ENCODE results near the gene CMTM8. TPM values are rescaled to one million over a fixed set of nuclear protein-coding genes. Genes with fewer than 3 reads are reported as not detected.

Gene CMTM8
- total and polyA plus RNA-seq, 4 donors: 15.2 to 24.5 (median 16.8) TPM

GRCh38 chr3:32367442-32367841, 129.0 kb downstream of the CMTM8 start:
- WGBS, 2 donors: 97 to 98% methylated on average over 10 of the region's 10 CpGs
- Histone ChIP-seq H3K36me3 (ENCODE audit: control insufficient read depth in 4 of 4, insufficient read depth in 4 of 4, low read length in 4 of 4) (peaks cover 0 to 10% (median under 1%) of the 10 kb centered on the region in 4 donors), H3K27ac (ENCODE audit: low read depth in 1 of 2, low read length in 1 of 2) (no peak overlapping the region), H3K4me3 (no peak overlapping the region), H3K9ac (ENCODE audit: insufficient read depth in 1 of 2, low read length in 2 of 2) (no peak overlapping the region), H3K27me3 (ENCODE audit: control insufficient read depth in 3 of 3, insufficient read depth in 3 of 3, low read length in 2 of 3) (no peaks in the 10 kb centered on the region), H3K4me1 (ENCODE audit: control insufficient read depth in 5 of 5, insufficient read depth in 5 of 5, low read length in 5 of 5) (peaks cover 0 to 18% (median 2%) of the 10 kb centered on the region in 5 donors), H3K9me3 (ENCODE audit: control insufficient read depth in 4 of 4, insufficient read depth in 3 of 4, low read length in 3 of 4) (no peaks in the 10 kb centered on the region)
- ATAC-seq (ENCODE audit: insufficient read depth, low FRiP score) (no peak), DNase-seq (no peak)
- no peak for TF ChIP-seq CTCF (IDR thresholded peaks at IDR 0.05; ENCODE audit: control extremely low read depth, extremely low read depth)

- Histone ChIP-seq H3K27me3 (ENCODE audit: control insufficient read depth in 3 of 3, insufficient read depth in 3 of 3, low read length in 2 of 3) (no peaks in the 10 kb centered on the region), H3K27ac (ENCODE audit: low read depth in 1 of 2, low read length in 1 of 2) (no peak overlapping the region), H3K4me1 (ENCODE audit: control insufficient read depth in 5 of 5, insufficient read depth in 5 of 5, low read length in 5 of 5) (peaks cover 0 to 2% (median 0%) of the 10 kb centered on the region in 5 donors), H3K9ac (ENCODE audit: insufficient read depth in 1 of 2, low read length in 2 of 2) (no peak overlapping the region), H3K9me3 (ENCODE audit: control insufficient read depth in 4 of 4, insufficient read depth in 3 of 4, low read length in 3 of 4) (no peaks in the 10 kb centered on the region), H3K4me3 (no peak overlapping the region), H3K36me3 (ENCODE audit: control insufficient read depth in 4 of 4, insufficient read depth in 4 of 4, low read length in 4 of 4) (peaks cover 0 to 9% (median 0%) of the 10 kb centered on the region in 4 donors)
- 68 to 72% methylated on average over 7 of the region's 7 CpGs for WGBS, 2 donors
- TF ChIP-seq CTCF (IDR thresholded peaks at IDR 0.05; ENCODE audit: control extremely low read depth, extremely low read depth): no peak
- ATAC-seq (ENCODE audit: insufficient read depth, low FRiP score): no peak
- no peak for DNase-seq
Observed at GRCh38 chr3:32371461-32372212, 133.2 kb downstream of the CMTM8 start.

- H3K4me3 ChIP-seq: no peak overlapping the region
Observed at GRCh38 chr3:32372213-32372490, 133.7 kb downstream of the CMTM8 start.

More at GRCh38 chr3:32372213-32372490, 133.7 kb downstream of the CMTM8 start:
- no peak for DNase-seq
- ATAC-seq (ENCODE audit: insufficient read depth, low FRiP score): no peak
- Histone ChIP-seq H3K9me3 (ENCODE audit: control insufficient read depth in 4 of 4, insufficient read depth in 3 of 4, low read length in 3 of 4) (no peaks in the 10 kb centered on the region), H3K27me3 (ENCODE audit: control insufficient read depth in 3 of 3, insufficient read depth in 3 of 3, low read length in 2 of 3) (no peaks in the 10 kb centered on the region), H3K27ac (ENCODE audit: low read depth in 1 of 2, low read length in 1 of 2) (no peak overlapping the region), H3K9ac (ENCODE audit: insufficient read depth in 1 of 2, low read length in 2 of 2) (no peak overlapping the region), H3K4me1 (ENCODE audit: control insufficient read depth in 5 of 5, insufficient read depth in 5 of 5, low read length in 5 of 5) (peaks cover 0 to 2% (median 0%) of the 10 kb centered on the region in 5 donors), H3K36me3 (ENCODE audit: control insufficient read depth in 4 of 4, insufficient read depth in 4 of 4, low read length in 4 of 4) (peaks cover 0 to 9% (median 0%) of the 10 kb centered on the region in 4 donors)
- no peak for TF ChIP-seq CTCF (IDR thresholded peaks at IDR 0.05; ENCODE audit: control extremely low read depth, extremely low read depth)
- WGBS, 2 donors: 92 to 96% methylated on average over 4 of the region's 4 CpGs

All from lung (tissue), 12 donors.